ENCODE data around the gene CPLANE2.
"Not testable (repeated sequence)": the region's sequence is repeated elsewhere in the genome, so short reads cannot be mapped to it uniquely, and the experiment has no call there.

The CPLANE2 gene

GRCh38 chr1:16230744-16231143 is 6.2 kb downstream of the CPLANE2 start:
- H3K4me3 ChIP-seq (ENCODE audit: low read depth, low read length): no peak overlapping the region

GRCh38 chr1:16229976-16230740 is 6.8 kb downstream of the CPLANE2 start:
- H3K4me3 ChIP-seq (ENCODE audit: low read depth, low read length): no peak overlapping the region
- TF ChIP-seq CTCF (IDR thresholded peaks at IDR 0.05; ENCODE audit: borderline replicate concordance, insufficient read depth, low read depth, low read length): no peak

More at GRCh38 chr1:16230744-16231143, 6.2 kb downstream of the CPLANE2 start:
- no peak for TF ChIP-seq CTCF (IDR thresholded peaks at IDR 0.05; ENCODE audit: borderline replicate concordance, insufficient read depth, low read depth, low read length)

GRCh38 chr1:16226490-16227179 is 10.3 kb downstream of the CPLANE2 start:
- H3K4me3 ChIP-seq (ENCODE audit: low read depth, low read length): no peak overlapping the region
- no peak for TF ChIP-seq CTCF (IDR thresholded peaks at IDR 0.05; ENCODE audit: borderline replicate concordance, insufficient read depth, low read depth, low read length)

GRCh38 chr1:16226129-16226489 is 10.9 kb downstream of the CPLANE2 start:
- no peak for TF ChIP-seq CTCF (IDR thresholded peaks at IDR 0.05; ENCODE audit: borderline replicate concordance, insufficient read depth, low read depth, low read length)
- no peak overlapping the region for H3K4me3 ChIP-seq (ENCODE audit: low read depth, low read length)

- TF ChIP-seq CTCF (IDR thresholded peaks at IDR 0.05; ENCODE audit: borderline replicate concordance, insufficient read depth, low read depth, low read length): no peak
- H3K4me3 ChIP-seq (ENCODE audit: low read depth, low read length): no peak overlapping the region
These were observed 12.5 kb downstream of the CPLANE2 start for GRCh38 chr1:16224472-16224871.

- not testable (repeated sequence) for H3K4me3 ChIP-seq (ENCODE audit: low read depth, low read length)
These were observed 14.3 kb downstream of the CPLANE2 start for GRCh38 chr1:16222716-16223115.

- no peak overlapping the region for H3K4me3 ChIP-seq (ENCODE audit: low read depth, low read length)
- no peak for TF ChIP-seq CTCF (IDR thresholded peaks at IDR 0.05; ENCODE audit: borderline replicate concordance, insufficient read depth, low read depth, low read length)
These were observed 15.5 kb downstream of the CPLANE2 start for GRCh38 chr1:16221499-16221898.
